HG02571 (cell line): ENCODE data around the gene TP73.

Source experiments
- ATAC-seq: cut with Tn5 transposase; IDR thresholded peaks from one replicate; pipeline ENCODE4 v1.9.1; 2021; ENCODE audit warnings: mild to moderate bottlenecking, moderate library complexity; ENCODE audit not compliant: unreplicated experiment

TP73 gene

DNA sequence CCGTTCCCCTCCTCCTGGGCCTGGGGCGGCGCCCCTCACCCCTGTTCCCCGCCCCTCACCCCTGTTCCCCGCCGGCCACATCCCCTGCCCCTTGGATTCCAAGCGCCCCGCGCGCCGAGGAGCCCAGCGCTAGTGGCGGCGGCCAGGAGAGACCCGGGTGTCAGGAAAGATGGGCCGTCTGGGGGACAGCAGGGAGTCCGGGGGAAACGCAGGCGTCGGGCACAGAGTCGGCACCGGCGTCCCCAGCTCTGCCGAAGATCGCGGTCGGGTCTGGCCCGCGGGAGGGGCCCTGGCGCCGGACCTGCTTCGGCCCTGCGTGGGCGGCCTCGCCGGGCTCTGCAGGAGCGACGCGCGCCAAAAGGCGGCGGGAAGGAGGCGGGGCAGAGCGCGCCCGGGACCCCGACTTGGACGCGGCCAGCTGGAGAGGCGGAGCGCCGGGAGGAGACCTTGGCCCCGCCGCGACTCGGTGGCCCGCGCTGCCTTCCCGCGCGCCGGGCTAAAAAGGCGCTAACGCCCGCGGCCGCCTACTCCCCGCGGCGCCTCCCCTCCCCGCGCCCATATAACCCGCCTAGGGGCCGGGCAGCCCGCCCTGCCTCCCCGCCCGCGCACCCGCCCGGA is at the start of gene TP73:
Gene TP73 (plus strand): TSS at position 587 of the 618 bp plus-strand sequence. CDS start 29,850 bp downstream, outside the sequence.
- ATAC-seq, result peak; percentile 34

DNA sequence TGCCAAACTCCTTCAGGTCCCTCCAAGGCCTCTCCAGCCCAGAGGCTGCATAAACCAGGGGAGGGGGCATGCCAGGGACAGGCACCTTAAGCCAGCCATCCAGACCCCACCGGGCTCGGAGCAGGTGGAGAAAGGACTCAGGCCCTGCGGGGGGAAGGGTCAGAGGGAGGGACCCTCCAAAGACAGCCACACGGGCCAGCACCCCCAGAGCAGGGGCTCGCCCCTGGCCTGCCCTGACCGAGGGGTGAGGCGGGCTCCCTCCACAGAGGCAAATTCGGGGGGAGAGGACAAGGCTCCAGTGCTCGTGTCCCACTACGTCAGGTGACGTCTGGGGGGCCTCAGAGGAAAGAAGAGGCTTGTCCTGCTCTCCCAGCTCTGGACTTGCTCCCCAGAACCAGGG is 49.2 kb upstream of the TP73 start:
- no peak for ATAC-seq

DNA sequence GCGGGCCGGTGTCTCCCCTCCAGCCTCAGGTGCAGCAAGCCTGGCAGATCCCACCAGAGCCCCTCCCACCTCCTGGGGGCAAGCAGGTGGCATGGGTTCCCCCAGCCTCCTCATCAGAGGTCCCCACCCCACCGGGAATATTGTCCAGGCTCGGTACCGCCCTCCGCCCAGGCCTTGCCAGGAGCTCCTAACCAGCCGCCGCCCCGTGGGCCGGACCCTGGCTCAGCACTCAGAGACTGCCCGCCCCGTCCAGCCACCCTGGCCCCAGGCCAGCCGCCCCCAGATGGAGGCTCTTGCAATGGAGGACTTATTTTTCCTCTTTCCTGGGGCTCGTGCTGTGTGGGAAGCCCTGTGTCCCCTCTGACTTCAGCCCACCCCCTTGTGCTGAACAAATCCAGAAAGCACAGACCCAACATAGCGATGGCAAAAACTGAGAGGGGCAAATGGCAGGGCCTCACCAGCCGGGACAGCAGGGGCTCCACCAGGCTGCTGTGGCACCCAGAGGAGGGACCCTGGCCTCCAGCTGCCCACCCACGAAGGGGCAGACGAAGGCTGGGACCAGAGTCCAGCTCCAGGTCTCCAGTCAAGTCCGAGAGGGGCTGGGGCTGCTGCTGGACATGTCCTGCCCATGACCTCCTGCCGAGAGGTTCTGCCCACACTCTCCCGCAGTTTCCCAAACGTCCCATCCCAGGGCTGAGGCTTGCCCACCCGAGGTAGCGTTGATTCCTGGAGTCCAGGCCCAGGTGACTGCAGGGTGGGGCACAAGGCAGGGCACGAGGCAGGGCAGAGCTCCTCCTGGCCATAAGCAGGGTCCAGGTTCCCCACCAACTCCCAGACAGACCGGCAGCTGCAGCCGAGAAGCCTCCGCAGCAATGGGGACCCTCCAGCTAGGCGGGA is 48.5 kb upstream of the TP73 start:
- no peak for ATAC-seq

DNA sequence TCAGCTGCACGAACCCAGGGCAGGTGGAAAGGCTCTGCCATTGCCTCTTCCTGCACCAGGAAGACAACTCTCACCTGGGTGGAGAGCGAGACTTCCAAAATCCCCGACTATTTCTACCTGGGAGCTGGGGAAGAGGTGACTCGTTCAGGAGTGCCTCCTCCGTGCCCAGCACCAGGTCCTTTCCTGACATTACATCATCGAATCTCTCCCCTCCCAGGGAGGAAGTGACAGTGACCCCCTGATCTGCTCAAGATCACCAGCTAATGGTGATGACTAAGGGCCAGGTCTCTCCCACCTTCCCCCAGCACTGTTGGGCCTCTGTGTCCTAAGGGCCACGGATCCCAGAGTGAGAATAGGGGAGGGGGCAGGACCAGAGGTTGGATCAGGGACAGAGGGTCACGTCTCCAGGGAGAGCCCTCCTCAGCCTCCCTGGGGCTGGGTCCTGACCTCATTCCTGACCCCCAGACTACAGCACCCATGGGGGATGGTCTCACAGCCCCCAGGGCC is 47.8 kb upstream of the TP73 start:
- ATAC-seq, result no peak

DNA sequence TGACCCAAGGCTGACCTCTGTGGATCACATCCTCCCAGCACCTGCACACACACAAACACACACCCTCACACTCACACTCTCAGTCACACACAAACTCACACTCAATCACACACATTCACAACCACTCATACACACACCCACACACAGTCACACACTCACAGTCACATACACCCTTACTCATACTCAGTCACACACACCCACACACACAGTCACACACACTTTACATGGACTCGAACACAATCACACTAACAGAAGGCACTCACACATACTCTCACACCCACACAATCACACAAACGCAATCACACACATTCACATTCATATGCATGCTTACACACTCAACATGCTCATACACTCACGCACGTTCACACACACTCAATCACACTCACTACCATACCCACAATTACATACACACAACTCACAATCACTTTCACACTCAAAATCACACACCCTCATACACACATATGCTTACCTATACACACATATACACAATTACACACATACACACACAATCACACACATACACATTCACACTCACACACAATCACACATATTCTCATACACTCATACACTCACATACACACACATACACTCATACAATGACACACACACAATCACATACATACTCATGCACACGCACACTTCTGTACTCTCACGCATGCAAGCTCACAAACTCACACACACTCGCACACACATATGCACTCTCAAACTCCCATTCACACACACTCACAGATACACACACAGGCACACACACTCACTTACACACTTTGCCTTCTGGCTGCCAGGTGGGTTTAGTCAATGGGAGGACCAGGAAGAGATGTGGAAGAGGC is 47.1 kb upstream of the TP73 start:
- ATAC-seq, result no peak

DNA sequence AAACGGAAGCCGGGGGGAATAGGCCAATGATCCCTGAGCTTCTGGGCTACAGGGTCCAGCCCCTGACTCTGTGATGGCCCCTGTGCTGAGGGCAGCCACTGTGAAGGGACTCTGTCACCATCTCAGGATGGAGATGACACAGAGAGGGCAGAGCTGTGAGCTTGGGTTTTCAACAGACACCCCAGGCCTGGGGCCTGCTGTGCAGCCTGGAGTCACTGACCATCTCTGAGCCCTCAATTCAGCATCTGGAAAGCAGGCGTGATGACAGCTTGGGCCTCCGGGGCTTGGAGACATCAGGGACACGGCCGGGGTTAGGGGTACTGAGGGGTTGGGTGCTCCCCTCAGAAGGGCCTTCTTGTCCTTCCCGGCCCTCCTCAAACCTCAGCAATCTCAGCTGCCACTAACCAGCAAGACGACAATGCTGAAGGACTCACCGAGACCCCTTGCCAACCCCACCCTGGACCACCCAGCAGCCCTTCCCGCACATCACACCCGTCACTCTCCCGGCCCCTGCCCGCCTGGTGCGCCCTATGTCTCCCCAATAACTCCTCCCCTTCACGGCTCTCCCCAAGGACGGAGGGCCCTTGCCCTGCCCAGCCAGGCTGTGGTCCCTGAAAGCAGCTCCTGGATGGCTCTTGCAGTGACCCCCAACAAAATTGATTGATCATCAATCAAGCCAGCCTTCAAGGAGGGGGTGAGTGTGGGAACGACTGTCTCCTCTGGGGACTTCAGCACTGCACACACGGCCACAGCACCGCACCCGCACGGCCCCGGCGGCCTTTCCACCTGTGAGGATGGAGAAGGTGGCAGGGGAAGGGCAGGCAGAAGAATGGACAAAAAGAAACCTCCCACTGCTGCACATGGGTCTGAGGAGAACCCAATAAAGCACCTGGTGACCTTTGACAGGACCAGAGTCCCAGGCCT is 45.3 kb upstream of the TP73 start:
- ATAC-seq, result no peak

DNA sequence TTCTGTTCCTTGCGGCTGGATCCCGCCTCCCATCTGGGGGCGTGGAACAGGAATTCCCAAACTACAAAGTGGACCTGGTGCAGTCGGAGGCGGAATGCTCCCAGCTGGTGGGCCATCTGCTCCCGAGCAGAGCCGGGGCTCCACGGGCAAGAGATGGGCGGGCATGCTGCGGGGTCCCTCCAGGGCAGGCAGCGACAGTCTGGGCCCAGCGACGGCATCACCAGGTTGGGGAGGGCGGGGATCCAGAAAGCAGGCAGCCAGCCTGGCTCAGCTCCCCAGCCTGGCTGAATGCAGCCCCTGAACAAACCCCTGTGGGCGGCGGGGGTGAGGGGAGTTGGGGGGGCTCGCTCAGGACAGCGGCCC is 44.6 kb upstream of the TP73 start:
- no peak for ATAC-seq

DNA sequence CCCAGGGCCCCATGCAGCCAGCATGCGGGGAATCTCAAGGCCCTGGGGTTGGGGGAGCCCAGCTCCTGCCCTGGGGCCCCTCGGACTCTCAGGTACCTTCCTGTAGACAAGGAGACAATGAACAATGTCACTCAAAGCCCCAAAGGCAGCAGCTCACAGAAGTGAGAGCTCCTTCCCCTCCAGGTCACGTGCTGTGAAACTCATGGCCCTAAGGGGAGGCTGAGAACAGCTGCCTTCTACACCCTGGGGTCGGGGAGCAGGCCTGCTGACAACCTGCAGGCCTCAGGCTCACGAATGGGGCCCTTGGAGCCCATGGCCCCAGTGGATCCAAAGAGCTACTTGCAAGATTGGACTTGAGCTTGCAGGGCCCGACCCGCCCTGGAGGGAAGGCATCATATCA is 44.2 kb upstream of the TP73 start:
- no peak for ATAC-seq

DNA sequence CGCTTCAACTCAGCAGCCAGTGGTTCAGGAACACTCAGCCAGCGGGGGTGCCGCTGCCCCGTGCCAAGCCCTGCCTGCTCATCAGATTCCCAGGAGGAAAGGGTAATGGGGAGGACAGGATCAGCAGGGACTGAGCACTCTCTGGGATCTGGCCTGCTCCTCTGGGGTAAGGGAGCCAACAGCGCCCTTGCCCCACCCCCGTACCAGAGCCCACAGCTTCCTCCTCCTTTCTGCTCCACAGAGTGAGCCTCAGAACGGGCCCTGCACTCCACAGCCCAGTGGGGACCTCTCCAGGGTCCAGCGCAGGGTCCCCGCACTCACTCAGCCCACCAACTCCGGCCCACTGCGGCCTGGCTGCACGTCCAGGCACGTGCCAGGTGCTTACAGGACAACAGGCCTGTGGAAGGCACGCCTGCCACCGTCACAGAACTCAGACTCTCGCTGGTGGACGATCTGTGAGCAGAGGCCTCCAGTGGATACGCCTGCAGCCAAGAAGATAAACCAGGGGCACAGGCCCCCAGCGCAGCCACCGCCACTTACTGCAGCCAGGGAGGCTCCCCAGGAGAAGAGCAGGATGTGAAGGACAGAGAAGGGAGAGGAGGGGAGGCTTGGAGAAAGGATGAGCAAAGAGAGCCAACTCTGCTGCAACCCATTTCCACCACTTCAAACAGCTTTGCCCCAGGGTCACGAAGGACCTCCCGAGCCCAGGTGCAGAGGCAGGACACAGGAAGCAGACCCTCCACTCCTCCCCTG is 43.1 kb upstream of the TP73 start:
- ATAC-seq, result no peak

DNA sequence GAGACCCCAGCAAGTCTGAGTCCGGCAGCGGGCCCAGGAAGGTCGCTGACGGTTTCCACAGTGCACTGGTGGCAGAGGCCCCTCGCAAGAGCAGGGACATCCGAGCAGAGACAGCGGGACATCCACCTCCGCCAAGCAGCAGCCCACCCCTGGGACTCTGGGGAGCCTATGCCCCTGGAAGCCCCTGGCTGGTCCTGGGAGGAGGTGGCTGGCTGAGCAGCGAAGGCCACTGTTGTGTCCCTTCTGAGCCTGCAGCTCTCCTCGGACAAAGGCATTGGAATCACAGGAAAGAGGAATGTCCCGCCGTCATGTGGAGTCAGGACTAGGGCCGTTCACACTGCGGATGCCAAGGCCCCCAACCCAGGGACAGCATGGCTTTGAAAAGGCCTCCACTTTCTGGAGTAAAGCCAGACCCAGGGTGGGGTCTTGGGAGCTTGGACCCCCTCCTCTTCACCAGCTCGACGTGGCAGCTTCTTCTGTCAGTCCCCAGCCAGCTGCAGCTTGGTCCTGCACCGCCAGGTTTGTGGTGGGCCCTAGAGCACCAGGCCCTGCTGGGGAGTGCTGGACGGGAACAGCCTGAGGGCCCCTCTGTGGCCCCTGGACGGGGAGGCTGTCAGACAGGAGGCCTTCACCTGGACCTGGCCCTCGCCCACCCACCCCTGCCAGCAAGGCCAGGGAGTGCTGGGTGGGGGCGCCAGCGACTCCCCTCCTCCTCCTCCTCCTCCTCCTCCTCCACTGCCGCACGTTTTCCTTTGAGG is 42.4 kb upstream of the TP73 start:
- no peak for ATAC-seq

DNA sequence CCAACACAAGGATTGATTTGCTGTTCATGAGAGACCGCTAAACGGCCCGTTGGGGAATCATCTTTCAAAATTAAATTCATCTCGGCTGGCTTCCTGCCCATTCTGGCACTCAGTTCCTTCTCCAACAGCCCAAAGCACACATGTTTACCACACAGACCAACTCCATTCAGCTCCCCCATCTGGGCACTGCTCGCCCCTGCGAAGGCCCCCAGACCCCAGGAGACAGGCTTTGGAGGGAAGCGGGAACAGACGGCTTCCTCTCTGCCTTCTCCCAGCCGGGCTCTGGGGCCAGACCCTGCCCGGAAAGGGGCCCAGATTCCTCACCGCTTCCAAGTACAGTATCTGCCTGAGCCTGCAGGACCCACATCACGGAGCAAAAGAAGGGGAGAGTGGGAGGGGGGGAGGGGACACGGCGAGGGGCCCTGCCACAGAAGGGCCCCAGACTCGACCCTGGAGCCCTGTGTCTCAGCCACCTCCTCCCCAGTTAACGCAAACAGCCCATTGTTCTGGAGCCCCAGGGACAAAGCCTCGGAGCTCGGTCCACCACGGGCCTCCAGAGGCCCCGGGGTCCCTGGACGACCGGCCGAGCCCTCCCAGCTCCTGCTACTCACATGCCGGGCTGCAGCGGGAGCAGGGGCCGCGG is 41.7 kb upstream of the TP73 start:
- no peak for ATAC-seq

DNA sequence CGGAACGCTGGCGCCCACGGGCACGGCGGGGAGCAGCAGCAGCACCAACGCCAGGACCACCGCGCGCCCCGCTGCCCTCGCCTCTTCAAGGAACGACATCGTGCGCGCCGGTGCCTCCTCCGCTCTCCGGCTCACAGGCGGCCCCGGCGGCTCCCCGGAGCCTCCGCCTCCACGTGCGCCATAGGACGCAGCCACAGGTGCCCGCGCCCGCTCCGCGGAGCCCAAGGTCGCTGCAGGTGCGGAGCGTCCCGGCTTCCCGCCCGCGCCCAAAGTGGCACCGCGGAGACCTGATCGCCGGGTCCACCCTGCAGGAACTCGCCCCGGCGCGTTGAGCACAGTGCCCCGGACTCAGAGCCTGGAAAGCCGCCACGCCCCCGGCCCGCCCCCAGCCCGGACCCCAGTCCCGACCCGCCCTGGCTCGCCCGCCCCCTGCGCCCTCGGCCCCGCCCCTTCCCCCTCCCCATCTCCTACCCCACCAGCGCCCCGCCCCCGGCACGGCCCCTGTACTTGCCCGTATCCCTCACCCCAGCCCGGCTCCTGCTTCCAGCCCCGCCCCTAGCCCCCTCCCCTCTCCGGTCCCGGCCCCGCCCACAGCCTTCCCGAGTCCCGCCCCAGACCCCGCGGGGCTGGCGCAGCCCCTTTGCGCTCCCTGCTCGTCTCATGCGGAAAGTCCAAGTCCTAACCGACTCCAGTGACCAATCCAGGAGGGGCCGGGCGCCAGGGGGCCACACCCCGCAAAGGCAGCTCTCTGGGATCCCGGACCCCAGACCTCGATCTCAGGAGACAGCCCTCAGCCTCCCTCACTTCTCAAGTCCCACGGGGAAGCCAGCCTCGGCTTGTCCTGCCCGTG is 40.9 kb upstream of the TP73 start, which contains the start of gene MEGF6:
Gene MEGF6 (minus strand): TSS at position 339 of the 850 bp plus-strand sequence. CDS start 240 bp downstream, at position 99.
- ATAC-seq, result no peak

DNA sequence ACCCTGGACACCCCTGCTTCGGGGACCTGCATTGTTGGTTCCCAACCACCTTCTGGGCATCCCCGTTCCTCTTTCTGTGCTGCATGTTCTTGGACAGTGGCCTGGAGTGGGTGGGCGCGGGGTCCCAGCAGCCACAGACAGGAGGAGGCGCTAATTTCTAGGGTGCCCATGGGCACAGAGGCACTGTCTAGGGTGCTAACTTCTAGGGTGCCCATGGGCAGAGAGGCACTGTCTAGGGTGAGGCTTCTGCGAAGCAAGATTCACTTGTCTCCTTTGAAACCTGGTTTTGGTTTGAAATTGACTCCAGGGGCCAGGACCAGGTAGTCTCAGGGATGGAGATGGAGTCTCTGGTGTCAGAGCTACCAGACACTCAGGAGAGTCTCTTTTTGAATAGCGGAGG is 40.2 kb upstream of the TP73 start:
- no peak for ATAC-seq

DNA sequence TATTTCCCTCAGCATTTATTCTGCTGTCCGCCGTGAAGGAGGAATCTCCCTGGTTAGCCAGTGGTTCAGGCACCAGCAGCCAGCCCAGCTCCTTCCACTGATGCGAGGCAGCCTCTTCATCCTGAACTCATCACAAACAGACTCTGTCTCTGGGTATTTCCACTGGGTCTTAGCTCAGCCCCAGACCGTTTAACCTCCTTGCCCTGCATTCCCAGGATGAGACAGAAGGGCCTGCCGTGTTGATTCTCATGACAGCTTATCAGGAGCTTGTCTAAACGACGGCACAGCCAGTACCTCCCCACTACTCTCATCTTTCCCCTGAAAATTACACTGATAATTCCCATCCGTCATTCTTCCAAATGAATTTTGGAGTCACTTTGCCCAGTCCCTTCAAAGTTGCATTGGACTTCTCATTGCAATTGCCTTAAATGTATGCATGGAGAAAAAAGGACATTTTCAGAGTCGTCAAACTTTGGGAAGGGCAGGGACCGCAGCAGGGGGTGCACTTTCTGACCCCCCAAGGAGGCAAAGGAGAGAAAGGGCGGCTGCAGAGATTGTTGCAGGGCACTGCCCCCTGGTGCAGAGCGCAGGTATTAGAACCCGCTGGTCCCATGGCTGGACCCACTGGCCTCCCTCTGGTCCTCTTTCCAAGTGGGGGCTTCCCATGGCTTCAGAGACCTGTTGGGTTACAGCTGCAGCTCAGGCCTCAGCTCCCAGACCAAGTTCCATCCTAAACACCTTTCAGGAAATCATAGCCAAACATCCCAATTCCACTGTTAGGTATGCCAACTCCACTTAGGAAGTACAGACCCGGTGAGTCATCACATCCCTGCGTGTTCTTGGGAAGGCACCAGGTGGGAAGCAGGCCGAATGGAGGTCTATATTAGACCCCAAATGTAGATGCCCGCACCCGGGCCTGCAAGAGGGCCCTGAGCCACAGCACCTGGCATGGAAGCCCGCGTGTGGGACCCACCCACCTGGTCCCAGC is 37.3 kb upstream of the TP73 start:
- no peak for ATAC-seq

DNA sequence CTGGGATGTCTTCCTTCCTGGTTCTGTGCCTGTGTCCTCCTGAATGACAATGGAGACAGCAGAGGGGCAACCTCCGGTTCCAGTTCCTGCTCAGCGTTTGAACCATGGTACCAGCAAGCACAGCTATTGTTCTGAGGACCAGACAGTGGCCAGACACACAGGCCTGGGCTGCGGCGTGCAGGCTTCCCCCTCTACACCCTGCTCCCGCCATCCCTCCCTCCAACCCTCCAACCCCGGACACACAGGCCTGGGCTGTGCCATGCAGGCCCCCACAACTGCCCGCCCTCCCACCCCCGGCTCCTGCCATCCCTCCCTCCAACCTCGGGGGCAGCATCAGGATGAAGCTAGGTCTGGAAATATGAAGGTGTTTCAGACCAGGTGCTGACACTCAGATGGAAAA is 35.5 kb upstream of the TP73 start:
- no peak for ATAC-seq

DNA sequence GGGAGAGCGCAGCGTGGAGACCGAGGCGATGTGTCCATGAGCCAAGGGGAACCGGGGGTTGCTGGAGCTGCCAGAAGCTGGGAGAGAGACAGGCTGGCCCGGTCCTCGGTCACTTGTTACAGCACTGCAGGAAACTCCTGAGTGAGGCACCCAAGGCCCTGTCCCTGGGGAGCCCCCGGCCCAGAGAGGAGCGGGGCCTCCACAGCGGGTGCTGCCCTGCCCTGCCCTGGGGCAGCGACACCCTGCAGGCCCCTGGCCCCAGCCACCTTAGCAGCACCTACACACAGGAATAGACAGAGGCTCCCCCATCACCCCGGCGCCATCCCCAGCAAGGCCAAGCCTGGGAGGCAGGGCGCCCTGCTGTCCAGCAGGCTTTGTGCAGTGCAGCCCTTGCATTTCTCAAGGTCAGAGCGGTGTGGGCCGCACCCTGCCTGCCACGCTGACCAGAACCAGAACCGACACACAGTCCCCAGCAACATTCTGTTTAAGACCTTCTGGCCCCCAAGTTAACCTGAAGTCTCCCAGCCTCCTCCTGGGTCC is 34.4 kb upstream of the TP73 start:
- ATAC-seq, result no peak
